Activated T-cell treated with anti-CD3 and anti-CD28 coated beads, Interleukin-2, amount 50 U/mL, for 24 hours (primary cell): ENCODE measurements around the gene ATP6AP2.
A peak's percentile ranks its signal among the peaks of the same experiment; 100 is the strongest.

Source experiments
- DNase-seq: peaks from one replicate; pipeline ENCODE4 v3.0.0-alpha.2; 2020
- H3K27ac Mint-ChIP-seq: 2 replicates; pipeline ENCODE4 v1.8.0; 2020; ENCODE audit warnings: mild to moderate bottlenecking, mixed read lengths
- H3K27me3 Mint-ChIP-seq: 2 replicates; pipeline ENCODE4 v1.8.0; 2020; ENCODE audit warnings: mixed read lengths
- H3K36me3 Mint-ChIP-seq: 2 replicates; pipeline ENCODE4 v1.8.0; 2020; ENCODE audit warnings: low read depth, mixed read lengths
- H3K4me1 Mint-ChIP-seq: 2 replicates; pipeline ENCODE4 v1.8.0; 2020; ENCODE audit warnings: low read depth, mixed read lengths
- H3K4me3 Mint-ChIP-seq: 2 replicates; pipeline ENCODE4 v1.8.0; 2020; ENCODE audit warnings: mild to moderate bottlenecking, moderate library complexity, mixed read lengths
- H3K9me3 Mint-ChIP-seq: 2 replicates; pipeline ENCODE4 v1.8.0; 2020; ENCODE audit warnings: mixed read lengths

Gene ATP6AP2

DNA sequence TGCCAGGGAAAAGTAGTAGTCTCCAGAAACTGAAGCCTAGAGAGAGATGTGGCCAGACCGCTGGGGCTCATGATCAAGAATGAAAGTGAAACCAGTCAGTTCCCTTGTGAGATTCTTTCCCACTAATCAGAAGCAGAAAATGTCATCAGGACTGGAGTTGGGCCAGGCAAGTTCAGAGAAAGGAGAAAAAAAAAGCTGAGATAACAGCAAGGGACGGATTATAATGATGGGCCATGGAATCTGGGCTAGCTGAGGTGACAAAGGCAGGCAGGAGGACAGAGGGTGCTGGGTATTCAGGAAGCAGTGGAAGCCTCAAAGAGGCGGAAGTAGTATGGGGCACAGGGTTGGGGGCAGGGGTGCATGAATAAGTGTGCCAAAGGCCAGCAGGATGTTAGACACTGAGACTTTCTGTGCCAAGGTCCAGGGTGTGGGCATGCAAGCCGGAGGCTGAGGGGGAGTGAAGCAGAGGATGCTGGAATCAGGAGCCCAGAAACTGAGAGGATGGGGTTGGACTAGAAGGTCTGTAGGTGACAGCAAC is 64.1 kb downstream of the ATP6AP2 start:
- DNase-seq, result peak; percentile 65
- H3K36me3 Mint-ChIP-seq, result peaks cover 50% of the 10 kb centered on the region
- peak overlapping the region; percentile 80 for H3K4me3 Mint-ChIP-seq
- H3K27me3 Mint-ChIP-seq, result peaks cover 5% of the 10 kb centered on the region
- H3K27ac Mint-ChIP-seq, result peak overlapping the region; percentile 95
- no peaks in the 10 kb centered on the region for H3K9me3 Mint-ChIP-seq
- H3K4me1 Mint-ChIP-seq, result peaks cover 53% of the 10 kb centered on the region

DNA sequence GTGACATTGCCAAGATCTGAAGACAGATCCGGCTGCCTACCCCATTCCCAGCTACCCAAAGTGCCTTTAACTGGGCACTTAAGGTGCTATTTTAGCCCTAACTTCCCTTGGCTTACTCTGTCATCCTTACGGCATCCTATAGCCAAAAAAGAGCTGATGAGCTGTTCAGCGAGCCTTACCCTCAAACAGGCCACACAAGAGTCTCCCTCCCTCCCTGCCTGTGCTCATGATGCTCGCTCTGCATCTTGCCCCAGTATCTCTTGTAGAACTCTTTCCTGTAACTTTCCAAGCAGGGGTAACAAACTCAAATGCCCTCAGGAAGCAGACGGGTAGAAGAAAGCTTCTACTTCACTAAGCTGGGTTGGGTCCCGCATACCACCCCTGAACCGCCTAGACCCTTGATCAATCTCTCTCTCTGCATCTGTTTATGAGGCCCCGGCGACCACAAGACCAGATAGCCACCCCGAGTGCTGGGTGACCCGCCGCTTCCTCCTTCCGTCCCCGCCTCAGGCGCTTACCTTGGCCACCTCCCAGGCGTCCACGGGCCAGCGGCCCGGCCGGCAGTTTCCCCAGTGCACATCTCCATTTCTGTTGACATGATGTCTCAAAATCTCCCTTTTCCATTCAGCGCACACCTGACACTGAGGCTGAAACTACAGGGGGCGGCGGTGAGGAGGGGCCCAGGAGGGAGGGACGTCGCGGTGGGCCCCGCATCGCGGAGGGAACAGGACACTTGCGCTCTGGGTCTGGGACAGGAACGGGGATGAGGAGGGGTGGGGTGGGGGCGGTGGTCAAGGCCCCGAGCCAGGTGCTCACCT is 65.9 kb downstream of the ATP6AP2 start:
- Mint-ChIP-seq H3K36me3 (peaks cover 44% of the 10 kb centered on the region), H3K27ac (peak overlapping the region; percentile 95), H3K27me3 (peaks cover 5% of the 10 kb centered on the region), H3K9me3 (no peaks in the 10 kb centered on the region), H3K4me3 (peak overlapping the region; percentile 94), H3K4me1 (peaks cover 50% of the 10 kb centered on the region)
- no peak for DNase-seq

DNA sequence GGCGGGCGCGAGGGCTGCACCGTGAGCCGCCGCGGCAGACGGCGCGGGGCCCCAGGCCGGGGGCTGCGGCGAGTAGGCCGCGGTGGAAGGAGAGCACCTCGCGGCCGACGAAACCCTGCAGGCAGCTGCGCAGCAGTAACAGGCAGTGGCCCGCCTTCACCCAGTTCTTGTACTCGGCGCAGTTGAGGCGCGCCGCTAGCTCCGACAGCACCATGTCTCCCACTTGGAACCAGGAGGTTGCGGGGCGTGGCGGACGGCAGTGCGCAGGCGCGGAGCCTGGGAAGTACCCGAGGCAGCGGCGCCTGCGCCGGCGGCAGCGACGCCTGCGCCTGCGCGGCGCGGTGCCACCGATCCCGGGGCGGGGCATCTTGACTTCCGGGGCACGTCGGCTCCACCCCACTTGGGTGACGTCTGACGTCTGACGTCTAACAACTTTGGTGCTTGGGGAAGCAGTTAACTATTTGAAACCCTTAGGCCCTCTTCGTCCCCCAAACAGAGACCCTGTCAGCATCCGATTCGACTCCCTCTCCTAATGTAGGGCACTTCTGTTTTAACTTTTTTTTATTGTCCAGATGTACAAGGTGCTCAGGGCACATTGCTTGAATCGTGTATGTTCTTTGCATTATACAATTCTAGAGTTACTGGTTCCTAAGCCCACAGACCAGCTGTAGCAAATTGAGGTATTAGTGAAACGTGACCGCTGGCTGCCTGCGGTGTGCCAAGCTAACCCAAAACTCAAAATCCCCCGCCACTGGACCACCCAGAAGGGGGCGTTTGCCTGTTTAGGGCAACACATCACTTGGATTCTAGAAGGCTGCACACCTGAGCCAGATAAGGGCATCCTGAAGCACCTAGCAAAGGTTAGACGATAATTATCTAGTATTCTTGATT is 66.8 kb downstream of the ATP6AP2 start, which contains the start of gene CXorf38:
Gene CXorf38, minus strand, starts transcription at position 255 of the 891 bp plus-strand sequence. Its CDS starts 41 bp downstream, at position 214.
- Mint-ChIP-seq H3K4me3 (peak within 1 kb of the TSS; percentile 94), H3K4me1 (peaks cover 42% of the 10 kb centered on the region), H3K27me3 (no peaks in the 10 kb centered on the region), H3K36me3 (peaks cover 38% of the 10 kb centered on the region), H3K9me3 (no peaks in the 10 kb centered on the region), H3K27ac (peak within 1 kb of the TSS; percentile 95)
- DNase-seq, result peak; percentile 99

DNA sequence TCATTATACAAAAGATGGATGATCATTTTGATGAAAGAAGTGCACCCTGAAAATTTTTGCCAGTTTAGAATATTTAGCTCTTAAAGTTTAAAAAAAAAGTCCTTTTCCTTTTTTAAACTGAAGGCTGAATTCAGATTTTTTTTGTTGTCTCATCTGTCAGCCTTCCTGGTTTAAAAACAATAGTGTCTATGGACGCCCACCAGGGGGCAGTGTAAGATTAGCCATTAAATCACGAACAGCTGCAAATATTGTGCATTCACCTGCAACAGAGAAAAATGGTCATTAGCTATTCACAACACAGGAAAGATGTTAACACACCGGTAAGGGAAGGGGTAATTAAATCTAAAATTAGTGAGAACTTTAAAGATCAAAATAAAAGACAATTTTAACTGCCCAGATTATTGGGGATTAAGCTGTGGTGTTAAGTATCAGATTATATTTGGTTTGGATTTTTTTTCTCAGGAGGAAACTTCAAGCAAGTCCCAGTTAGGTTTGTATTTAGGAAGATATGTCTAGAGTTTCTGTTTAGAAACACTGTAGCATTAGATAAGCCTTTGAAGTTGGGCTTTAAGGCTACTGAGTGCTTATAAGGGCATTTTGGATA is 71.0 kb downstream of the ATP6AP2 start:
- Mint-ChIP-seq H3K36me3 (peaks cover 38% of the 10 kb centered on the region), H3K4me1 (peaks cover 13% of the 10 kb centered on the region), H3K4me3 (no peak overlapping the region), H3K27ac (no peak overlapping the region), H3K27me3 (no peaks in the 10 kb centered on the region), H3K9me3 (no peaks in the 10 kb centered on the region)
- peak; percentile 73 for DNase-seq

DNA sequence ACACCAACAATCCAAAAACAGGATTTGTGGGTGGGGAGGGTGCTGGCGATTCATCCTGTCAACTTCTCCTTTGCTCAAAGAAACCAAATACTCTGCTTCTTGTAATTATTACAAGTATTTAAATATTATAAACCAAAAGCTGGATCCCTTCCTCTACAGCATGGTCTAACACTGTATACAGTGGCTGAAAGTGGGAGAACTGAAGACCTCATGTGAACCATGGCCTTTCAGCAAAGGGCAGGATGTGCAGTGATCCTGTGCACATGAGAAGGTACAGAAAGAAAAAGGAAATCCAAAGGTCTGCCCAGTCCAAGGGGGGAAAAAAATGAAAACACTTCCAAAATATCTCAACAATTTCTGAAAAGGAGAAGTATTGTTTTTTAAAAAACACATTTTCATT is 71.9 kb downstream of the ATP6AP2 start:
- H3K27me3 Mint-ChIP-seq, result no peaks in the 10 kb centered on the region
- no peaks in the 10 kb centered on the region for H3K9me3 Mint-ChIP-seq
- H3K4me3 Mint-ChIP-seq, result no peak overlapping the region
- DNase-seq, result no peak
- H3K4me1 Mint-ChIP-seq, result peaks cover 8% of the 10 kb centered on the region
- peak overlapping the region; percentile 11 for H3K27ac Mint-ChIP-seq
- peaks cover 44% of the 10 kb centered on the region for H3K36me3 Mint-ChIP-seq

GRCh38 chrX:40653535-40653934 is 72.8 kb downstream of the ATP6AP2 start:
- no peak for DNase-seq
- no peaks in the 10 kb centered on the region for H3K9me3 Mint-ChIP-seq
- peaks cover 47% of the 10 kb centered on the region for H3K36me3 Mint-ChIP-seq

More at GRCh38 chrX:40653535-40653934, 72.8 kb downstream of the ATP6AP2 start:
- Mint-ChIP-seq H3K27me3 (no peaks in the 10 kb centered on the region), H3K4me3 (no peak overlapping the region), H3K27ac (no peak overlapping the region), H3K4me1 (peaks cover 2% of the 10 kb centered on the region)
